GM21515 (cell line): ENCODE data around the gene FAM204A.

ENCODE experiments used
- ATAC-seq: cut with Tn5 transposase; IDR thresholded peaks from one replicate; pipeline ENCODE4 v1.9.1; 2021; ENCODE audit not compliant: unreplicated experiment

Gene FAM204A

DNA sequence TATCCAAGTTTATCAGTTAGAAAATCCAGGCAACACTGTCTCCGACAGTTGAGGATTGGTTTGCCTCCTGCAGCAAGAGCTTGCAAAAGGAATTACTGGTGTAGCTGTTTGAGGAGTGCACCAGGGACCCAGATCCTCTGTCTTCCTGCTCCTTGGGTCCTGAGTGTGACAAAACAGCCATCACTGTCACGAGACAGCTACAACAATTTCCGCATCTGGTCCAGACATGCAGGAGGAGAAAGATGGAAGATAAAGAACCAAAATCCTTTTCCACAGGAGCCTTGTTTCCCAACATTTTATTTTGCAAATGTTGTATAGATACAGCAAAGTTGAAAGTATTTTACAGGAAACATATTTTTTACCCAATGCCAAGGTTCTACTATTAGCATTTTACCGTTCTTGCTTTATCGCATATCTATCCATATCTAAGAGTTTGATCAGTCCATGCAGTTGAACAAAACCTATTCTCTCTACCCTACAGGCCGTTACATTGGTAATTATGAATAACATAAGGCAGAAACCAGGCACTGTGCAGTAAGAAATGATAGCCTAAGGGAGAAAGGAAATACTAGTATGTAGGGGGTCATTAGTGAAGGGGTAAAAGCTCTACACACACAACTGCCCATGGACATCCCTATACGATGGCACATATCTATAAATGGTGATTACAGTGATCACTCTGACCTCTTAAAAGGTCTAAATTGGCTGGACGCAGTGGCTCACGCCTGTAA lies 54.9 kb downstream of the FAM204A start:
- ATAC-seq: no peak

DNA sequence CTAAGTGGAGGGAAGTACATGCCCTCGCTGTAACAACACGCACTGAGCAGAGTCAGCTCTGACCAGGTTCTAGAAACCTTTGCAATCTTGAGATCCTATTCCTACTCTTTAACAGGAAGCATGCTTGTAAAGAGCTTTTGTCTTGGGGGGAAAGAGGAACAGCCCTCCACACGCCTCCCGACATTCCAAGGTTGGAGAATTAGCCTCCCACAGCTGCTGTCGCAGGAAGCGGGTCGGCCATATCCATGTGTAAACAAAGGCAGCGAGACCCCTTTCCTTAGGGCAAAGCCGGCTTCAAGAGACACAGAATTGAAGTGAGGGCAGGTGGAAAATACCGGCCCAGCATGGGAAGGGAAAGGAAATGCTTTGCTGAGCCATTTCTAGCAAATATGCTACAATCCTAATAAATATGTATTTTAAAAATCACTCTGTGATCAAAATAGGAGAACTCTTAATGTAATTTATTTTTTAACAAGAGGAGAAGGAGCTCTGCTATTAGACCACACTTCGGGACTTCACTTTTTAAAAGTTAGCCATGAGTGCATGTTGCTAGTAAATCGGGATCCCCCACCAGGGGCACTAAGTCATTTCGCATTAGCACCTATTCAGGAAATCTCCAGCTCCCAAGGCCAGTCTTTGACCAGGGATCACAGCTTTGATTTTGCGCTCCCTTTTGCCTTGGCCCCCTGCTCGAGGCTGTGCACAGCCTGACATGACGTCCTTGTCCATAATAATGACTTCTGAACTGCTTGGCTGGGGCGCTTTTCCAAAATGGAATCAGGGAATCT lies 55.9 kb downstream of the FAM204A start:
- no peak for ATAC-seq

GRCh38 chr10:118282670-118283069 lies 59.5 kb downstream of the FAM204A start:
- ATAC-seq: no peak

GRCh38 chr10:118278649-118279048 lies 63.5 kb downstream of the FAM204A start:
- no peak for ATAC-seq

DNA sequence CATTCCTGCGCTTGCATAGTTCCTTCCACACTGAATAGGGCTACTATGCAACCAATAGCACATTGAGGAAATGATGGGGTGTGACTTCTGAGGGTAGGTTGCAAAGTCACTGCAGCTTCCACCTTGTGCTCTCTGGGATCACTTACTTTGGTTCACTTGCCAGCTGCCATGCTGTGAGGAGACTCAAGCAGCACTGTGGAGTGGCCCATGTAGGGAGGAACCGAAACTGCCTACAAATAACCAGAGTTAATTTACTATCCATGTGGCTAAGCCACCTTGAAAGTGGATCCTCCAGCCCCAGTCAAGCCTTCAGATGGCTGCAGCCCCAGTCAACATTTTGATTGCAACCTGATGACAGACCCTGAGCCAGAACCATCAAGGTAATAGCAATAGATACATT lies 64.3 kb downstream of the FAM204A start:
- no peak for ATAC-seq

- ATAC-seq: no peak
Measured at GRCh38 chr10:118276727-118277126, 65.4 kb downstream of the FAM204A start.

- ATAC-seq: no peak
Measured at GRCh38 chr10:118276204-118276603, 65.9 kb downstream of the FAM204A start.

- ATAC-seq: no peak
Measured at GRCh38 chr10:118273662-118274061, 68.5 kb downstream of the FAM204A start.

- ATAC-seq: no peak
Measured at GRCh38 chr10:118272767-118273166, 69.4 kb downstream of the FAM204A start.

GRCh38 chr10:118272149-118272721 lies 69.9 kb downstream of the FAM204A start:
- ATAC-seq: no peak

DNA sequence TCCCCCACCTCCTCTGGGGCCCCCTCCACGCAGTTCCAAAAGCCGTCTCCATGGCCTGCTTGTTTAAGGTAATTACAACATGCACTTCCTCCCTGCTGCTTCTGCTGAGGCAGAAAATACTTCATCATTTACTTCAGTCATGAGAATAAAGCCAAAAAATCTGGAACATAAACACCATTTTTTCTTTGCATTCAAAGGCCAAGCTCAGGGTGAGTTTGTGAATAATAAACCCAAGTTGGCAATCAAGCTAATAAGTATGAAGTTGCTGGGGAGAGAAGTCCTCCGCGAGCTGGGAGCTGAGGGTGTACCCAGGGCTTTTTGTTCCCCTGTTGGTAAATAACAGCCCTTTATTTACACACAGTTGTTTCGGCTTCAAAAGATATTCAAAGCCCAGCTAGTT lies 70.5 kb downstream of the FAM204A start:
- ATAC-seq: no peak

GRCh38 chr10:118266098-118266748 lies 75.9 kb downstream of the FAM204A start:
- no peak for ATAC-seq

- ATAC-seq: no peak
Measured at GRCh38 chr10:118264838-118265470, 77.2 kb downstream of the FAM204A start.

- ATAC-seq: no peak
Measured at GRCh38 chr10:118264252-118264651, 77.9 kb downstream of the FAM204A start.

DNA sequence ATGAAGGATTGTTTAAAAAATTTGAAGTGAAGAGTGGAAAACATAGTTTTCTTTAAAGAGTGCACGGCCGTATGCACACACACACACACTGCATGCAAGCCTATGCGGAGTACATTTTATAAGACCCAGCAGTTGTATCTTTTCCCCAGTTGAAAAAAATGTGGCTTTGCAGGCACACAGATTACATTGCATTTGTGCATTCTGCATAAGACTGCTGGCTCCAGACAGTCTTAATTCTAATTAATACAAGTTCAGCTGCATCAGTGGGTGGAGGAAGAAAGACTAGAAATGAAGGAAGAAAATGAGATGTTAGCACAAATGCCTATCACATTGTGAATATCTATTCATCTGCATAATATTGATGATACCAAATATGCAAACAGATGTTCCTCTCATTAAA lies 79.6 kb downstream of the FAM204A start:
- no peak for ATAC-seq

DNA sequence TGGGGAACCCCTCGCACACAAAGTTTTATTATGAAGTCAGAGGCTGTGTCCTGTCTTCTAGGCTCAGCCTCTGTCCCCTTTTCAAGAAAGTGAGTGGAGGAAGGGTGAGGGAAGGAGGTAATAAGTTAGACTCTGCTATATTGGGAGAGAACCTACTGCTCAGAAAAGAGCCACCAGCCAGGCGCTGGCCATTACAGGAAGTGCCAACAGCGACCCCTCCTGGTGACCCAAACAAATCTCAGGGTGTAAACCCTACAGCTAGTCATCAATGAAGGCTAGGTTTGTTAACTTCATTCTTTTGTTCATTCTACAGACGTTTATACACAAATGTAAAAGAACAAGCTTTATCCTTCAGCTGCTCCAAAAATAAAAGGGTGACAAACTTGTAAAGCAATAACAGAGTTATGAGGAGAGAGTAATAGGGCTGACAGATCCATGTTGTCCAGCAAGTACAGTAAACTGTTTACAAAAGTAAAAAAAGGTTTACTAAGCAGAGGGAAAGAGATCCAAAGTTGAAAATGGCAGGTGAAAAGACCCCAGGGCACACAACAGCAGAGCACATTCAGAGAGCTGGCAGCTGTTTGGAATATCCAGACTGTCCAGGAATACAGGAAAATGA lies 82.7 kb downstream of the FAM204A start:
- no peak for ATAC-seq

- no peak for ATAC-seq
Measured at GRCh38 chr10:118258285-118258684, 83.8 kb downstream of the FAM204A start.

DNA sequence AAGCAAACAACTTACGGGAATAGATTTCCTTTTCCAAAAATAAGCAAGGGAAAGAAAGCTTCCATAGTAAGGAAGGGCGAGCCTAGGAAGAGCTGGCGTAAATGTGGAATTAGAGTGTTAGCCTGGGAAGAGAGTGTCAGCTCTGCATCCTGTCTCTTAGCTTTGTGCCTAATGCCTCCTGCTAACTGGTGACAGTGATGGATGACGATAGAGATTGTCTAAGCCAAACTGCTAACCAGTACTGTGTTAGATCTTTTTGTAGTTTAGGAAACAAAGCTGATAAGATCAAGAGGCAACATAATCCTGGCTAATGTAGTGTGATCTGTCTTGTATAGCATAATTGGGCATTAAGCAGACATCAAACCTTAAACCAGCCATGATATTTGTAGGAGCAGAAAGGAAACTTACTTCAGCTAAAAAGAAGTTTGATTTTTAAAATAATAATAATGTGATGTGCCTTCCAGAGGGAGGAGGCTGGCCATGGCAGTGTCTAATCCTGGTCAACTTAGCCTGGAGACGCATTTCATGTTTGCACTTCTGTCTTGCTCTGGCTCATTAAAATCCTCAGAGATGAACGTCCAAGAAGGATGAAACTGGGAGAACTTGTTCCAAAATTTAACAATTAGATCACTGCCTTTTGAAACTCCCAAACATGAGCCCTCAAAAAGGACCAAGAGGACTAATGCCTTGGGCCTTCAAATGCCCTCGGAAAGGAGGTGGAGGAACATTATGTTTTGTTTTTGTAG lies 85.1 kb downstream of the FAM204A start:
- no peak for ATAC-seq

- ATAC-seq: no peak
Measured at GRCh38 chr10:118256209-118256608, 85.9 kb downstream of the FAM204A start.

DNA sequence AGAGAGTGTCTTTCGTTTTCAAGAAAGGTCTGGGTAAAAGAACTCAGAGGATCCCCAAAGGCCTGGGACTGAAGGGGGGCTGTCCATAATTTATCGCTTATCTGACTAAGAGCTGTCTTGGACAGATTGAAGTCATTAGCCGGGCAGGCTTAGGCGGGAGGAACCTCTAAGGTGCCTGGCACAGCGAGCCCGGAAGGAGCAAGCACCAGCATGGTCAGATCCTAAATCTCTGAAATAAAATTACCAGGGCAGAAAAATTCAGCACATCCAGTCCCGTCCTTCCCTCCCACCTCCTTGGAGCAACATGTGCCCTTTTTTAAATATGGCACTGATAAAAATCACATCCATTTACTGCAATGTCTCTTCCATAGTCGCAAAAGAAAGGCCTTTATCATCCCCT lies 86.8 kb downstream of the FAM204A start:
- no peak for ATAC-seq
